ENCODE results near the gene PI4K2B.
"Not testable (repeated sequence)": the region's sequence is repeated elsewhere in the genome, so short reads cannot be mapped to it uniquely, and the experiment has no call there.

PI4K2B gene

DNA sequence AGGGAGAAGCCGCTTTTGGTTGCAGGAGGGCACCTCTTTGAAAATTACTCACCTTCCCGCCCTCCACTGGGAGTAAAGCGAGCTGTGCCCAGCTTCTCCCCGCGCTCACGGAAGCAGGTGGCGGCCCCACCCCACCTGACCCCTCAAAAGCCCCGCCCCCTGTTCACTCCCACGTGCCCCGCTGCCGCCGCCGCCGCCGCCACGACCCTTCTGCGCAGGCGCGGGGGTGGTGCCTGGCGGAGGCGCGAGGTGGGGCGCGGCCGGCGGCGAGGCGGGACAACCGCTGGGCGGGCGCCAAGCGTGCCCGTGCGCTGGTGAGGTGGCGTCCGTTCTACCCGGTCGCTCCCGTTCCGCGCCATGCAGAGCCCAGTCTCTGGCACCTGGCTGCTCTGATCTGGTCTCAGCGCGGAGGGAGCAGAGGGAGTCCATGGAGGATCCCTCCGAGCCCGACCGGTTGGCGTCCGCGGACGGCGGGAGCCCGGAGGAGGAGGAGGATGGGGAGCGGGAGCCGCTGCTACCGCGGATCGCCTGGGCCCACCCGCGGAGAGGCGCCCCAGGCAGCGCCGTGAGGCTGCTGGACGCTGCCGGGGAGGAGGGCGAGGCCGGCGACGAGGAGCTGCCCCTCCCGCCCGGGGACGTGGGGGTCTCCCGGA, at the start of gene PI4K2B:
PI4K2B (plus strand) TSS at position 297 of the 653 bp plus-strand sequence; CDS start at position 428, 131 bp downstream.
- peak; percentile 90 for DNase-seq (ENCODE audit: low read depth)

DNA sequence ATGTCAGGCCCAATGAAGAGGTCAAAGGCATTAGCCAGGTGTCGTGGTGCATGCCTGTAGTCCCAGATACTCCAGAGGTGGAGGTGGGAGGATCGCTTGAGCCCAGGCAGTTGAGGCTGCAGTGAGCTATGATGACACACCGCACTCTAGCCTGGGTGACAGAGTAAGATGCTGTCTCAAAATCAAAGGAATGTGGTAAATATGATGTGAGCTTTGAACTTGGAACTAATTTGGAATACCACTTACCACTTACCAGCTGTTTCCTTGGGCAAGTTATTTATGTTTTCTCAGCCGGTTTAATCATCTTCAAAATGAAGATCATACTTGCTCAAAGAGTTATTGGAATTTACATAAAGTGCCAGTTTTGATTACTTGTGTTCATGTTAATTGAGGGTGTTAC, 49.8 kb upstream of the PI4K2B start:
- no peak for DNase-seq (ENCODE audit: low read depth)

GRCh38 chr4:25190407-25190806, 43.4 kb upstream of the PI4K2B start:
- no peak for DNase-seq (ENCODE audit: low read depth)

- no peak for DNase-seq (ENCODE audit: low read depth)
Observed at GRCh38 chr4:25198713-25199112, 35.1 kb upstream of the PI4K2B start.

DNA sequence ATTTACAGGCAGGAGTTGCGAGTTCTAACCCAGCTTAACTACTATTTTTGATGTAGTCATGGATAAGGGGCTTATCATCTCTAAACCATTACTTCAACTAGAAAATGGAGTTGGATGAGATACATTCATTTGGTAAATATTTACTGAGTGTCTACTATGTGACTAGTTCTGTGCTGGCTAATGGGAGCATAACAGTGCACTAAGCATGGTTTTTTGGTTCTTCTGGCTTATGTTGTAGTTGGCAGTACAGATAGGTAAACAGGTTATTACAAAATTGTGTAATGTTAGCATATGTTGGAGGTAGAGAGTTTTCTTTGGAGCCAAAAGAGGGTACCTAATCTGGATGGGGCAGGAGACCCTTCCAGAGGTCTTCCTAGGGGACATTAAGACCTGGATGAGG, 25.8 kb upstream of the PI4K2B start:
- DNase-seq (ENCODE audit: low read depth) = no peak

DNA sequence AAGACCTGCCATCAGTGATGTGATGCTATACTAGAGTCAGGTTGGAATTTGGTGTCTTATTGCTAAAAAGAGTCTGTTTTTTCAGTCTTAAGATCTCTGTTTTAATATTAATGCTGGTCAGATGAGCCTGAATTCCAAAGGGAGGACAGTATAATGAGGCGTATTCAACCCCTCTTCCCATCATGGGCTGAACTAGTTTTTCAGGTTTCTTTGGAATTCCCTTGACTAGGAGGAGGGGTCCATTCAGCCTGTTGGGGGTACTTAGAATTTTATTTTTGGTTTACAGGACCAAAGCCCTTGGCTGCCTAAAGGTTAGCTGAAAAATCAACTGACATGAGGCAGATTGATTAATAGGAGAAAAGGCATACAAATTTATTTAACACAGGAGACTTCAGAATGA, 24.1 kb upstream of the PI4K2B start:
- no peak for DNase-seq (ENCODE audit: low read depth)

- DNase-seq (ENCODE audit: low read depth) = no peak
Observed at GRCh38 chr4:25211721-25212120, 22.1 kb upstream of the PI4K2B start.

- no peak for DNase-seq (ENCODE audit: low read depth)
Observed at GRCh38 chr4:25212822-25213221, 21.0 kb upstream of the PI4K2B start.

DNA sequence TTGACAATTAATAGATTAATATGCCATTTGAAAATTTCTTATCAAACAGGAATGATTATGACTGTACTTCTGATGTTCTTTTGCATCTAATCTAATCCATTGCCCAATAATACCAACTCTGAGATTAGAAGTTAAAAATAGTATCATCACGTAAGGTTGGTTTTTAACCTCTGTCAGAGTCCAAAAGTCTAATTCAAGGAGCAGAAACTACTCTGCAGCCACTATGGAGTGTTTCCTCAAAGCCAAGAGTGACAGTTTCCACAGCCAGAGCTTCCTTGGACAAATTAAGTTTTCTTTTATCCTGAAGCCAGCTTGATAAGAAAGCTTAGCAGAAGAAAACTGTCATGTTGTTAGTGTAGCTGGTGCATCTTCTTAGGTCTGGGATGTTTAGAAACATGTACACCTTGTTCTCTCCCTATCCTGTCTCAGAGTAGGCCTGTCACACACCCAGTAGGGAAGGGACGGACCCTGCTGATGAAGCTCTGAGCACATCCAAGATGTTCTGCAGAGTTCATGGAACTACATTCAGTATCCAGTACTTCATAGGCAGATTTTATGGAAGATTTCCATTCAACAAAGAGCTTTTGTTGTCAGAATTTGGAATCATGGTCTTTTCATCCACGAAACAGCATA, 20.4 kb upstream of the PI4K2B start:
- DNase-seq (ENCODE audit: low read depth) = no peak

DNA sequence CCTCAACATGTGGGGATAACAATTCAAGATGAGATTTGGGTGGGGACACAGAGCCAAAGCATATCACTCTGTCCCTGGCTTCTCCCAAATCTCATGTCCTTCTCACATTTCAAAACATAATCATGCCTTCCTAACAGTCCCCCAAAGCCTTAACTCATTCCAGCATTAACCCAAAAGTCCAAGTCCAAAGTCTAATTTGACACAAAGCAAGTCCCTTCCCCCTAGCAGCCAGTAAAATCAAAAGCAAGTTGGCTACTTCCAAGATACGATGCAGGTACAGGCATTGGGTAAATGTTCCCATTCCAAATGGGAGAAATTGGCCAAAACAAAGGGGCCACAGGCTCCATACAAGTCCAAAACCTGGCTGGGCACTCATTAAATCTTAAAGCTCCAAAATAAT, 19.1 kb upstream of the PI4K2B start:
- not testable (repeated sequence) for DNase-seq (ENCODE audit: low read depth)

- no peak for DNase-seq (ENCODE audit: low read depth)
Observed at GRCh38 chr4:25215511-25215910, 18.3 kb upstream of the PI4K2B start.

GRCh38 chr4:25221377-25221776, 12.5 kb upstream of the PI4K2B start:
- DNase-seq (ENCODE audit: low read depth) = no peak

DNA sequence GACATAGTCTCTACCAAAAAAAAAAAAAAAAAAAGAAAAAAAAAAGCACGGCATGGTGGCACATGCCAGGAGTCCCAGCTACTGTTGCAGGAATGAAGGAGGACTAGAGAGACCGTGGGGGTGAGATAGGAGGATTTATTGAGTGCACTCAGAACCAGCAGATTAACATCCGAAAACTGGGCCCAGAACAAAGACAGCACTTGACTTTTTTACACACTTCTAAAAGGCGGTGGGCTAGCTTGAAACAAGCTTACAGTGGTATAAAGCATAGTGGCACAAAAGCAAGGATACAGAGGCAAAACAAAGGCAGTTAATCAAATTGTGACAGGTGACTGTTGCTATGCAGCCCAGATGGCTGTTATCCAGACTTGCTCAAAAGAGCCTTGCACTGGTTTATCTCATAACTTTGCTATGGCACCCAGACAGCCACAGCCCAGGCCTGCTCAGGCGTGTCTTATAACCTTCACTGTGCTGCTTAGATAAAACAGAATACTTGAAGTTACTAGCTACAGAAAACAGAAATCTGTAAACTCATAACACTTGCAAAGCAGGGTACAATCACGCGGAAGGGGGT, 9.9 kb upstream of the PI4K2B start:
- no peak for DNase-seq (ENCODE audit: low read depth)

- no peak for DNase-seq (ENCODE audit: low read depth)
Observed at GRCh38 chr4:25229804-25230203, 4.0 kb upstream of the PI4K2B start.

GRCh38 chr4:25233194-25233593, 639 bp upstream of the PI4K2B start:
- DNase-seq (ENCODE audit: low read depth) = no peak

DNA sequence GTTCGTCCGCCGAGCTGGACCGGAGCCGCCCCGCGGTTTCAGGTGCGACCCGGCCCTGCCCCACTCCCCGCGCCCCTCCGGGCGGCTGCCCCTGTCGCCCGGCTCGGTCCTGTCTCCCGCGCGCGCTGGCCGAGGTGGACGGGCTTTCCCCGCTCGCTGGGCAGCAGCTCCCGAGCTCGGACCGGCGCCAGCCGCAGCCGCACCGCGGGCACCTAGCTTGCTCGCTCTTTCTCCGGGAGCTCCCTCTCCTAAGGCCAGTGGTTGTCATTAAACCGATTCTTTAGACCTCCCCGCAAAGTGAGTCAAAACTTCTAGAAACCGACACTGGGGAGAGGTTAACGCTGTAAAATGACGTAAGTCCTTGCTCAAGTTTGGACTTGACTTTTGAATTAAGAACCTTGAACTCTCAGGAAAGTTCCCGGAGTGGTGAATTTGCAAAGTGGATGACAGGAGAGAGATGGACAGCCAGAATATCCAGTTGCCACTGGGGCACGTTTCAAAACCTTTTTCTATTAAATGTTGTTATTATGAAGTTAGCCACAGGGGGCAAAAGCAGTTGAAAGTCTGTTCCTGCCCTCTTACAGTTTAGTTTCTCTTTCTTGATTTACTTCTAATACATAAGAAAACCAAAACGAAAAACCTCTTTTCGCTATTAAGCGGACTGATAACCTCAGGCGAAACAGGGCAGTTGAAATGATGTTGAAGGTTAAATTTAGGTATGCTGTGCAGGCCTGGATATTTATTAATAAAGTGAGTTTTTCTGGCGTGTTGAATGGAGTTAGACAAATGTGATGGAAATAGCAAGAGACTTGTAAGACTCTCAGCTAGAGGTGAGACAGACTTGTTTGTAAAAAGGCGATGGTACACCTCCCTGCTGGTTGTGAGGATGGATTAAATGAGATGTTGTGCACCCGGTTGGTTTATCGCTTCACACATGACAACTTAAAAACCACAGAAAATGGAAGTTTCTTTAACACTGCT, 847 bp downstream of the PI4K2B start:
- DNase-seq (ENCODE audit: low read depth) = peak; percentile 28

GRCh38 chr4:25235401-25235800, 1.6 kb downstream of the PI4K2B start:
- no peak for DNase-seq (ENCODE audit: low read depth)

- DNase-seq (ENCODE audit: low read depth) = not testable (repeated sequence)
Observed at GRCh38 chr4:25236030-25236429, 2.2 kb downstream of the PI4K2B start.

- DNase-seq (ENCODE audit: low read depth) = no peak
Observed at GRCh38 chr4:25236971-25237370, 3.1 kb downstream of the PI4K2B start.

DNA sequence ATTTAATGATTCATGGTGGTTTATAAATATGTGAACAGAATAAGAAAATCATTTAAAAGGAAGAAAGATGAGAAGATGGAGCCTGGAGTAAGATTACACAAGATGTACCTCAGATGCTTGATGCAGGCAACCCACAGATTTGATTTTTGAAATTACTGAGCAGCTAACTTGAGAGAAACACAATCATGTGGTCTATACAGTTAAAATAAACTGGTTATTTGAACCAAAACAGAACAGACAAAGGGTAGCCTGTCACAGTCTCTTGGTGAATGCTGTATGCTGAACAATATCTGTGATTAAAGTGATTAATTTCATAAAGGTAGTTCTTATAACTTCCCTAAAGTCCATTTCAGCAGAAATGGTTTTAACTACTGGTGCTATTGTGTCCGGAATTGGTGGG, 4.2 kb downstream of the PI4K2B start:
- DNase-seq (ENCODE audit: low read depth) = no peak

DNA sequence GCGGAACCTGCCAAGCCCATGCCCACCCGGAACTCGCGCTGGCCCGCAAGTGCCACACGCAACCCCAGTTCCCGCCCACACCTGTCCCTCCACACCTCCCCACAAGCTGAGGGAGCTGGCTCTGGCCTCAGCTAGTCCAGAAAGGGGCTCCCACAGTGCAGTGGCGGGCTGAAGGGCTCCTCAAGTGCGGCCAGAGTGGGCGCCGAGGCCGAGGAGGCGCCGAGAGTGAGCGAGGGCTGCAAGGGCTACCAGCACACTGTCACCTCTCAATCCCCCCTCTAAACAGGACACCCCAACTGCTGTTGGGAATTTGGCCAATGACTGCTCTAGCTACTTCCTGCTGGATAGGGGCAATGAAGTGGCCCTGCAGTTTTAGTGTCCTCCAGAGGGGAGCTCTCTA, 5.7 kb downstream of the PI4K2B start:
- not testable (repeated sequence) for DNase-seq (ENCODE audit: low read depth)

DNA sequence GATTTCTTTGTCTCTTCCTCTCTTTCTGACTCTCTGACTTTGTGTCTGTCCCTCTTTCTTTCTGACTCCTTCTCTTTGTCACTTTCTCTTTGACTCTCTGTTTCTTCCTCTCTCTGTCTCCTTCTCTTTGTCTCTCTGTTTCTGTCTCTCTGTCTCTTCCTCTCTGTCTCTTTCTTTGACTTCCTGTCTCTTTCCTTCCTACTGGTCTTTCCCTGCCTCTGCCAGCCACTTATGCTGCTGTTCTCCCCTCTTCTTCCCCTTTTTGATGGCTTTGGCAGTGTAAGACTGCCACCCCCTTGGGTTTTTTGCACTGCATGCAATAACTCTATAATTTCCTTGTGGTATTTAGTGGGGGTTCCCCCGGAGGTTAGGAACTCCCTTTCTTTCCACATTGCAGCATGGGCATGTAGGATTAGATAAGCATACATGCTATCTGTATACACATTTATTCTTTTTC, 6.9 kb downstream of the PI4K2B start:
- not testable (repeated sequence) for DNase-seq (ENCODE audit: low read depth)

All from T-helper 22 cell (primary cell).